IPS DF 19.7 (cell line): ENCODE measurements around the gene CFAP61.
"Not testable (repeated sequence)": the region's sequence is repeated elsewhere in the genome, so short reads cannot be mapped to it uniquely, and the experiment has no call there.

ENCODE experiments used
- DNase-seq: peaks from one replicate; pipeline ENCODE4 v3.0.0-alpha.2; 2013; ENCODE audit warnings: low read depth, low spot score

The CFAP61 gene

DNA sequence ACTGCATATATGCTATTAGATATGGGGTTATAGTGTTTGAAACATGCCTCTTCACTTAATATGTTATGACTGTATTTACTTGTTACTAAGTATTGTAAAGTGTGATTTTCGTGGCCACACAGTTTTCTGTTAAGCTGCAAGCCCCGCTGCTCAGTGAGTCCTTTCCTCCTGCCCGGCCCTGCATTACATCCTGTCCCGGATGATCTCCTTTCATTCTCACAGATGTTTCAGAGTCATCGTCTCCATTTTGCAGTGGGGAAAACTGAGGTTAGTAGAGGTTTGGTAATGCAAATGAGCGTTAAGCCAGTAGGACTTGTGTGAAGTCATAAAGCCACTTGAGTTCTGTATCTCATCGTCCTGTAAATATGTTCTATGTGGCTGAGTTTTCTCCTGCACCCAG lies 155.5 kb downstream of the CFAP61 start:
- DNase-seq = no peak

DNA sequence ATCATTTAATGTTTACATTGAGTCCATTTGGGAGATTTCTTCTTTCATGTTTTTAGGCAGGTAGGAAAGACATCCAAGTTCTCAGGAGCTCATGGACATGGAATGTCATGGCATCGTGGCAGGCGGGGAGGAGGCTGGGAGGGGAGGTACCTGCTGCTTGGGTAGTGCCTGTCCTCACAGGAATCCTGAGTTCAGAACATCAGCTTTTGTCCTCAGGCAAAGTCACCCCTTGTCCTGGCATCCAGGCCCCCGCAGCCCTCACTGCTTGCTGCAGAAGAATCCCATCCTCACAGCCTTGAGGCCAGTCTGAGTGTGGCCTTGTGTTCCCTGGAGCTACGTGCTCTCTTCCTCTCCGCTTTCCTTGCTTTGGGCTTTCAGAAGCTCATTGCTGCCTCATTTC lies 157.4 kb downstream of the CFAP61 start:
- DNase-seq = no peak

DNA sequence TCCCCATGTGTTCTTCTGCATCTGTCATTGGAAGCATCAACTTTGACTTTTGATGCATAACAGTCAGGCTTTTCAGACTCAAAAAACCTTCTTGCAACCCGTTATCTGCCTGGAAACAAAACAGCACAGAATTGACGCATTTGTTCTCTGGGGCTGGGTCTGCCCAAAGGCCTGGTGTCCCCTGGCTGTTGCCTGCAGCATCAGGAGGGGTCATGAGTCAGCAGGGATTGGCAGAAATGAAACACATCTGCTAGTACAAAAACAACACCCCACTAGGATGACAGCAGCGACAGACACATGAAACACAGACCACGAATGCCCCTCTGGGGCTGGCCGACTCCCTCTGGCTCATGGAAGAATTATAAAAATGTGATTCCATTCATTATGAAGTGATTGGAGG lies 158.0 kb downstream of the CFAP61 start:
- DNase-seq = no peak

DNA sequence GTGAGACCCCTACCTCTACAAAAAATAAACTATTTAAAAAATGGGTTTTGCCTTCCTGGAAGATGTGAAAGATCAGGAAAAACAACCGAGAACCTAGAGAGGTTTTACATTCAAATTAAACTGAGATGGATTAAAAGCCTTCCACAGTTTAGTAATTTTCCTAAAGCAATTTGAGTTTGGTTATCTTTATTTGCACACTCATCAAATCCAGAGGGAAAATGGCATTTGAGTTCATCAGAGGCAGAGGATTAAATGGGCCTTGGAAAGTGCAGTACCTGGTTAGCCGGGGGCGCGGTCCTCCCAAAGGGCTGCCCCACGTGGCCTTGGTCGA lies 158.6 kb downstream of the CFAP61 start:
- DNase-seq = no peak

DNA sequence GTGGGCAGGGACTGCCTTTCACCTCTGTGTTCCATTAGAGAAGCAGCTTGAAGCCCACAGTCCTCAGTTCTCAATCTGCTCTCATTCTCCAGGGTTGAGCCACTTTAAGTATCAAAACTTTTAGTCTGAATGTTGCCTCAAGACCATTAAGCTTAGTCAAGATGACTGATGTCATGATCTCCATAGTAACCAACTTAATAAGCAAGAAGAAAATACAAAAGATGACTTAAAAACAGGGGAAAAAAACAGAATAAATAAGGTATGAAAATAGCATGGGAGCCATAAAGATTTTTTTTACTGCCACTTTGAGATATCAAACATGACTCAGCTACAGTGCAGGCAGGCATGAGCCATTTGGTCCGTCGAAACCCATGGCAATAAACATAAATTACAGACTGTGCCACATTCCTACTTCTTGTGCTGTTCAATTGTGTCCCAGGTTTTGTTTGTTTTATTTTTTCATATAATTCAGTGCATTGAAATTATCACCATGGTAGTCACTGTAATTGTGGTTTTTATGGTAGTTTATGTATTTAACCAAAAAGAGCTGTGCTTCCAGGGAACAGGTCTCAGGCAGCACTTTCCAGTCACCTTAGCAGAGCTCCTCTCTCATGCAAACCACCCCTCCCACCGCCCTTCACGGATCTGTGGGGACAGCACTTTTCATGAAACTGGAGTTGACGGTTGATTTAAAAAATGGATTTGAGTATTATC lies 159.1 kb downstream of the CFAP61 start:
- DNase-seq = no peak

DNA sequence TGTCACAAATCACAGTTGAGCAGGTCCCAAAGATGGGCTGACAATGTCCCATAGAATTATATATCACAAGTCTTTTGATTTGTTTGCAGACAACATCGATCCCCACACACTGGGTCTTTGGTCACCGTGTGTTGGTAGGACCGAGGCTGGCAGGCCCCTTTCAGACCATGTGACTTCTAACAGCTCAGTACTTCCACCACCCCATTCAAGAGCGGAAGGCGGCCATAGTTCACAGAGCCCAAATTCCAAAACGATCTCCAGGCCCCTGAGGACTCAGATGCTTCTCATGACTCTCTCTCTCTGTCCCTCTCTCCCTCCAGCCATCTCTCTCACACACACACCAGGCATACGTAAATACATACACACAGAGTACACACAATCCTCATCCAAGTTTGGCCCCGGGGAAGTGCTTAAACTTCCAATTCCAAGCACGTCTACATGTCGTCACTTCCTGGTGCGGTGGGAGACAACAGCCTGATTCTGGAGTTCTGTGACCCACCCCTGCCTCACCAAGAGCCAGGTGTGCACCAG lies 159.7 kb downstream of the CFAP61 start:
- no peak for DNase-seq

DNA sequence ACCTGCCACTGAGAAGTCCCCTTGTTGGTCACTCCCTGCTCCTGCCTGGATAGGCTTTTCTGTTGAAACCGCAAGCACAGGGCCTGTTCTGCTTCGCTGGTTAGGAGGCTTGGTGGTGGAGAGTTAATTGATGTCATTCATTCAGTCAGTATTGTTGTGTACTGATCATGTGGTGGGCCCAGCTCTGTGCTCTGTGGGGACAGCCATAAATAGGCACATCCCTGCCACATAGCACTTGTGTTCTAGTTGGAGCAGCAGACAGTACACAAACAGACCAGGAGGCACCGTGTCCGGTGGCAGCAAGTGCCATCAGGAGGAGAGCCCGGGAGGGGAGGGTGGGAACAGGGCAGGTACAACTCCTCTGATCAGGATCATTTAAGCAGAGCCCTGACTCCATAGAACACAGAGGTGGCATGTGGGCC lies 160.4 kb downstream of the CFAP61 start:
- no peak for DNase-seq

DNA sequence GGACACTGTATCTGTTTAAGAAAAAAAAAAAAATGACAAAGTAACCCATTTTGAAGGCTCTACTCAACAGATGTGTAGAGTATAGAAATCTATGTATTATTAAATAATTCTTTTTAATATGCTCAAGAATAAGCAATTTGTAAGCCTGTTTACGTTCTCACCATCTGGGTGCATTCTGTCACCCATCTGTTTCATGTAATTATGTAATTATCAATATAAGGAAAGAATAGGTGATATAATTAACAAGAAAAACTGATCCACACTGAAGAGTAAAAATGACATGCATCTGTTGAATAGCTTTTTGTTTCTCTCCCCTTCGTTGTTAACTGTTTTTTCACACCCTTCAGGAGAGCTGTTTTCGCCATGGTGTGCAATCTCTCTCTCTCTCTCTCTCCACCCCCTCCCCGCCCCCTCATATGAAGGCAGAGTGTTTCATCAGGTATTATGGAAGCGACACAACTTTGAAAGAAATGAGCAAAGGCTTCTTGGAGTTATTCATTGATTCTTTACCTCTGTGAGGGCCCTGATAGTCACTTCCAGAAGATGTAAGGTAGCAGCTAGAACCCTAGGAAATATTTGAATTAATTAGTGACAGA lies 161.3 kb downstream of the CFAP61 start:
- no peak for DNase-seq

DNA sequence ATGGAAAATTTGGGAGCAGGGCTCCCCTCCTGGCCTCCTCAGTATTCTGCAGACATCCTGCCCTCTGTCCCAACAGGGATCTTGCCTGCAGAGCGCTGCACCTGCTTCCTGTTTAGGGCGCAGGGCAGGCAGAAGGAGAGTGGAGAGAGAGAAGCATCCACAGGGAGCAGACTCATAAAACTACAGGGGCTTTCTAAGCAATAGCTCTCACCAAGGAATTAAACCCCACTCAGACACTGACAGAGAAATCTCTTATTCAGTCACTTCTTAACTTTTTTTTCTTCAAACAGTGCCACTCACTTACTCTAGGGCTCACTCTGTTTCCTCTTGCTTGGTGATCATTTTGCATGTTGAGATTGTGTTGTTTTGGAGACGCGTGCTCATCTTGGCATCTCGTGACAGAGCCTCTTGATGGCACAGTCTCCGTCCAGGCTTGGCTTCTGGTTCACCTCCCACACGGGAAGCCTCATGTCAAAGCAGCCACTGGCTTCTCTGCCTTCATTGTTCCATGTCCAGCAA lies 162.5 kb downstream of the CFAP61 start:
- DNase-seq = no peak

DNA sequence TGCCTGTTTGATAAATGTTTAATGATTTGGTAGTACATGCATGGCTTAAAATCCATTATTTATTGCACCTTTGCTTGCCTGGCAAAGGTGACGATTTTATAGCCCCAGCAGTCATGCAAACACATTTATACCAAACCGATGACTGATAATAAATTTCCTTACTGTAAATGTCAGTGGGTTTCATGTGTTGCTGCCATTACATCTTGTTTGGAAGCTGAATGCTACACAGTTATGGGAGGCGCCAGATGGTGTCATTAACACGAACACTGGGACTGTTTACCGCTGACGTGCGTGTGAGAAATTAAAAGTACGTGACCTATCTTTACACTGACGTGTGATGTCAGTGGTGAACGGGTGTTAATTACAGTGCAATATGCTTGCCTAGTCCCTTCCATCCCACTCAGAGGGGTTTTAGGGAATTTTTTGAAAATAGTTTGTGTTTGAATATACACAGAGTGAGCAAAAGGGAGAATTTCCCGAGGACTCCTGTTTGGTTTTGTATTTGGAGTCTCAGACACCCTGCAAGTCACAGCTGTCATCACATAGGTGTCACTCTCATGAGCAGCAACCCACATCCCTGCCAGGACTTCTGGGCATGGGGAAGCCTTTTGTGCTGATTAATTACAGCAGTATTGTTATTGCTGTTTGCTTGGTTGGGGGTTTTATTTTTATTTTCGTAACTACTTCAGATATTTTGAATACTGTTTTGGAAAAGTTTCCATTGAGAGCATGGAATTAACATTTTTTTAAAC lies 163.8 kb downstream of the CFAP61 start:
- no peak for DNase-seq

DNA sequence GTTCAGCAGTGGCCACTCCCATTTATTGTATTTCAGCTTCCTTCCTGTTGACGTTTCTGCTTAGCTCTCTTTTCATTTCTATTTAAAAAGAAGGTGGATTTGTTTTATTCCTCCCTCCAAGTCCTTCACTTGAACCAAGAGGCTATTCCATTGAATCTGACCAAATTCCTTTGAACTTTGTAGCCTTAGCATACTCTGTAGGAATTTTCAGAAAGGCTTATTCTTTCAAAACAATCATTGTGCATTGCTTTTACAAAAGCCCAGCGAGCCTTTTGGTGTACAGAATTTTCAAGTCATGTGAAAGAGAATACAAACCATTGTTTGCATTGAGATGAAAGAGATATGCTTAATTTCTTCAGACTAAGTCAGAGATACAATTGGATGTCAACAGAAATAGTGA lies 164.6 kb downstream of the CFAP61 start:
- no peak for DNase-seq

DNA sequence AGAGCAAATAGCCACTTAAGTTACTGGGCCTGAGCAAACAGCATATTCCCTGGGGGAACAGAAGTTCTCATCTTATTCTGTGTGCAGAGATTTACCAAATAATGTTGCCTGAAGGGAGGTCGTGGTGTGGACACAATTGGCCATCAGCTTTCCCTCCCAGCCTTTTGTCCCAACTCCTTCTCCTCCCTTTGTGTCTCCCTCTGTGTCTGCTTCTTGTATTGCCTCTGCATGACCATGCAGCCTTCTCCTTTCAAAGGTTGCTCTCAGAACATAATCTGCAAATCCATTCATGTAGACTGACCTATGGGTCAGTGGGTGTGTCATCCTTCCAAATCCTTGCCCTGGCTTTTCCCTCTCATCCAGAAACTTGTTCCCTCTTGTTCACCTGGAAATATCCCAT lies 165.3 kb downstream of the CFAP61 start:
- no peak for DNase-seq

DNA sequence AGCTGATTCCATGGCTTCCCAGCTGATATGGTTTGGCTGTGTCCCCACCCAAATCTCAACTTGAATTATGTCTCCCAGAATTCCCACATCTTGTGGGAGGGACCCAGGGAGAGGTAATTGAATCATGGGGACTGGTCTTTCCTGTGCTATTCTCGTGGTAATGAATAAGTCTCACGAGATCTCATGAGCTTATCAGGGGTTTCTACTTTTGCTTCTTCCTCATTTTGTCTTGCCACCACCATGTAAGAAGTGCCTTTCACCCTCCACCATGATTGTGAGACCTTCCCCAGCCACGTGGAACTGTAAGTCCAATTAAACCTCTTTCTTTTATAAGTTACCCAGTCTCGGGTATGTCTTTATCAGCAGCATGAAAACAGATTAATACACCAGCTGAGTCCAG lies 165.8 kb downstream of the CFAP61 start:
- not testable (repeated sequence) for DNase-seq

DNA sequence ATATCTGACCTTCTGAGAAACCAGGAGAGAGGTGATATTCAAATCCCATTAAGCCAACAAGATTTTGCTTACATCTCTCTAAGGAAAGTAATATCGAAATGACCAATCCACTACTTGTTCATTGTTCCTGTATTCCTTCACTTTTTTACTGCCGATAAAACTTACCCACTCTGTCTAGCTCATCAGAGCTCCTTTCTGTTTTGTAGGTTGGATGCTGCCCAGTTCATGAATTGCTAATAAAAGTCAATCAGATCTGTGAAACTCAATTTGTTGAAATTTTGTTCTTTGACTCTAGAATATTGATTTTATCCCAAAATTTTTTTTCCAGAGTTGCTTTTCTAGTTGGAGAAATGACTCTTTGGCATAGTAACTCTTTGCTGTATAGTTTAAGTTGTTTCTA lies 166.7 kb downstream of the CFAP61 start:
- DNase-seq = no peak

DNA sequence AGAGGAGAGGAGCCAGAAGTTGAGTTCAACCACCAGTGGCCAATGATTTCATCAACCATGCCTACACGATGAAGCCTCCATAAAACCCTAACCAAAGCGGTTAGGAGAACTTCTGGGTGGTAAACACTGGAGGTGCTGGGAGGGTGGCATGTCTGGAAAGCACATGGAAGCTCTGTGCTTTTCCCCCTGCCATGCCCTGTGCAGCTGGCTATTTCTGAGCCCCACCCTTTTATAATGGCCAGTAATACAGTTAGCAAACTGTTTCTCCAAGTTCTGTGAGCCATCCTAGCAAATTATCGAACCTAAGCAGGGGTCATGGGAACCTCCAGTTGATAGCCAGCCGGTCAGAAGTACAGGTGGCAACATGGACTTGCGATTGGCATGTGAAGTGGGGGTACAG lies 167.8 kb downstream of the CFAP61 start:
- DNase-seq = no peak

DNA sequence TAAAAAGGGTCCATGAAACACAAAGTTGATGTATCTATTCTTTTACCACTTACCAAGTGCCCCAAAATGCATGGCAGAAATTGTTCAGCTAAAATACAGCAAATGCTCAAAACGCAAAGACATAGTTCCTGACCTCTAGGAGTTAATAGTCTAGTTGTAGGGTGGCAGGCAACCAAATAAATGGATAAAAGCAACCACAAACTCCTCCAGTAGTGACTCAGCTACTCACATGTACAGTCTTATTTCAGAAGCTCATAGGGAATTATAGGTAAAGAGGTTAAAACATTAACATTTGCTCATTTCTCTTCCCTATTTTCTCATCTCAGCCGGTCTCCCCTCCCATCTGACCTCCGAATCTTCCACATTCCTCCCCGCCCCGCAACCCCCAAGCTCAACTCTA lies 171.6 kb downstream of the CFAP61 start:
- DNase-seq = no peak

DNA sequence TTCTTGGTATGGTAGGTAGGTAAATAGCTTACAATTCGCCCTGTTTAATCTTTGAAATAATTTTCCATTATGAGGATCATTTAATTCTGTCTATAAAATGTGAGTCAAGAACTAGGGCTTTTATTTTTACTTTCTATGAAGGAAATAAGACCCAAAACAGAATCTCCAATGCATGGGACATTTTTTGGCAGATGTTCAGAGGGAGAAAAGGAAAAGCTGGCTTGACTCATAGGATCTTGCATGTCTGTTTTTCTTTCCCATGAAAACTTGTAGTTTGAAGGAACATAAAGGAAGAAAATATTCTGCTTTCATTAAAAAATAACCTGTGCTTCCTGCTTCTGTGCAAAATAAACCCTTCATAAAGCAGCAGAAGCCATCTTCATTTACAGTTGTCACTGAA lies 172.5 kb downstream of the CFAP61 start:
- DNase-seq = no peak

DNA sequence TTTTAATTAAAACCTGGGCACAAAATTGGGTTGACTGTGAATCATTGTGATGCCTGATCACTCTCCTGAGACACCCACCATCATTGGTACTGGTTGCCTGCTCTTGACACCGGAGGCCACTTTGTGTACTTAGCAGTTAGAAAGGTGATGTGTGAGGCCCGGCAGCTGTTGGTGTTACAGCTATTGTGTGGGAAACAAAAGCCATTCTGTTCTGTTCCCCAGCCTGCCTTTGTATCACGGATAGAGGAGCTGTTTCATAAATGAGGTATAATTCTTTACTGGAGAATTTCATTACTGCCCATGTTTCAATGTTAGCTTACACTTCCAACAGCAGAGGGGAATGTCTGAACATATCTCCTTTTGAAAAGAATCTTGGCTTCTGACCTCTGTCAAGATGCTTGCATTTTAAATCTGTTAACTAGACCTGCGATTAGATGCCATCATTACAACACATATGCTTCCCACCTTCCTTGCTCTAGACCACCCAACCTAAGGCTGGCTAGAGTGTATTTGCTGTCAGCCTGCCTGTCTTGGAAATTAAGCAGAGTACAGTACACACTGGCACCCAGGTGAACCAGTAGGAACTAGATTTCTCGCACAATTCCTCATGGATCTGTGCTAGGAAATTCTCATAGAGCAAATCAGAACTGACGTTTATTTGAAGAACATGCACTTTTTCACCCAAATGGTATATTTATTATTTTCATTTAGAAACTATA lies 173.2 kb downstream of the CFAP61 start:
- DNase-seq = no peak

DNA sequence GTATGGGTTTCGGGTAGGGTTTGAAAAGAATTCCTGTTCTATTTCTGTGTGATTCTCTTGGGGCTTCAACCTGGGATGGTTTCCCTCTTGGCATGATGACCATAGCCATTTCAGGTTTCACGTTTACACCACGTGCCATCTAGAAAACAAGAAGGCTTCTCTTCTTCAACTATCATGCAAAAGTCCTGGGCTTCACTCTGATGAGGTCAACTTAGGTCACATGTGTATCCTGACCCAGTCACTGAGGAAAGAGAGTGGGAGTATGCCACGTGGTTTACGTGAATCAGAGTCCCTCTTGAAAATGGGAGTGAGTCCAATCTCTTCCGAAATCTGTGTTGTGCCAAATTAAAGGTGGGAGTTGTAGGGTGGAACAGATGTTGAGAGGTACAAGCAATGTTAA lies 174.2 kb downstream of the CFAP61 start:
- no peak for DNase-seq

DNA sequence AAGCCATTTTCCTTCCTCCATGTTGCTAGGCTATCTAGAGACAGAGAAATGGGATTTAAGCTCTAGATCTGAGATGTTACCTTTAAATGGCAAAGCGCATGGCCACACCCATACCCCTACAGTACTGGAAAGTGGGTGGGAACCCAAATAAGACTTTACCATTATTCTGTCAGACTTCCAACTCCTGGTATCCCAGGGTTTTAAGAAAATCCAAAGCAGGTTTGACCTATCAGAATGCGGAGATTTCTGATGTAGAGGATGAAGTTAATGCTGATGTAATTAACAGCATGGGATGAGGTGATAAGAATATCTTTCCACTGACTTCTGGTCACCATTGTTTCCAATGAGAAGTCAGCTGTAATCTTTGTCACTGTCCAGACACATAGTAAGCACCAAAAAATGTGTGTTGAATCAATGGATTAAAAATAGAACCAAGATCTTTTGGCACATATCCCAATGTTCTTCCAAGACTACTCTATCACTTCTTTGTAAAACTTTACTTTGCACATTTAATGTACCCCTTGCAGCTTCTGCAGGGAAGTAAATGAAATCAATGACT lies 174.8 kb downstream of the CFAP61 start:
- DNase-seq = no peak

DNA sequence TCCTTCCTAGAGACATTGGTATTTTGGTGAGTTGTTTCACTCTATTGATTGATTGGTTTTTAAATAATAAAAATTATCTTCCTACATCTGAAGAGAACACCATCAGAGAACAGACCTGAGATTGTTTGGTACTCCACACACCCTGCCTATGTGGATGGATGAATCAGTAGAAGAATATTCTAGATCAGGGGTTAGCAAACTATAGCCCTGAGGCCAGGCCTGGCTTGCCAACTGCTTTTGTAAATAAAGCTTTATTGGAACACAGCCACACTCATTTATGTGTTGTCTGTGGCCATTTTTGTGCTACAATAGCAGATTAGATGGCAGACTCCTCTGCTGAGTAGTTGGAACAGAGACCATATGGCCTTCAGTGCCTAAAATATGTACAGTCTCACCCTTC lies 176.0 kb downstream of the CFAP61 start:
- no peak for DNase-seq

DNA sequence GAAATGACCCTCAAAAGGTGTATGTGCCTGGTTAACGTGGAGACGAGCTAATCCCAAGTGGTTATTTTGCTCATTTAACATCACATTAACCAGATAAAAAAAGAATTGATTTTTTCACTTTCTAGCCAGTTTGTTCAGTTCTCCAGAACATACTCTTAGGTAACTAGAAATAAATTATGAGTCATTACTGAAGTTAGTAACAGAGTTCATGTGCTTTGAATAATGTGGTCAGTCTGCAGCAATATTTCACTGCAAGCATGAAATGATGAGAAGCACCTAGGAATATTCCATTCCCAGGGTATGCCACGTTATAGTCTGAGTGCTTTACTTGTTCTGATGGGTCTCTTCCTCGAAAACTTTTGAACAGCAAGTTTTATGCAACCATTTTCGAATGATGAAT lies 177.3 kb downstream of the CFAP61 start:
- no peak for DNase-seq
